Ovary (tissue), 3 donors: Measurements from ENCODE around the gene KIF26B.

Experiments
- CTCF ChIP-seq, 3 donors: fragments of 450-650 bp in 2 of 3; fragments of 200-600 bp in 1 of 3; IDR thresholded peaks; one replicate each; pipeline versions ENCODE4 v1.5.1 to v1.8.0; 2016 to 2022; ENCODE audit warnings: antibody characterized with exemption in 3 of 3, mild to moderate bottlenecking in 1 of 3
- EP300 ChIP-seq: sonication (generic); formaldehyde crosslinking; IDR thresholded peaks from one replicate; pipeline ENCODE4 v1.6.1; 2017; ENCODE audit warnings: antibody characterized with exemption
- donor health status: DM: no; HTN: no; CAD: no.

- no peak for TF ChIP-seq CTCF (IDR thresholded peaks at IDR 0.05)
- no peak for TF ChIP-seq EP300
These were observed 304.0 kb downstream of the KIF26B start for GRCh38 chr1:245458761-245459174.
